Raji (cell line): ENCODE data around the gene FHL5.

Source experiments
- POLR2A ChIP-seq: IDR thresholded peaks from 2 replicates; pipeline ENCODE4 v1.6.1; 2011; ENCODE audit warnings: low read depth, low read length, control low read depth; ENCODE audit not compliant: insufficient read depth

Gene FHL5

DNA sequence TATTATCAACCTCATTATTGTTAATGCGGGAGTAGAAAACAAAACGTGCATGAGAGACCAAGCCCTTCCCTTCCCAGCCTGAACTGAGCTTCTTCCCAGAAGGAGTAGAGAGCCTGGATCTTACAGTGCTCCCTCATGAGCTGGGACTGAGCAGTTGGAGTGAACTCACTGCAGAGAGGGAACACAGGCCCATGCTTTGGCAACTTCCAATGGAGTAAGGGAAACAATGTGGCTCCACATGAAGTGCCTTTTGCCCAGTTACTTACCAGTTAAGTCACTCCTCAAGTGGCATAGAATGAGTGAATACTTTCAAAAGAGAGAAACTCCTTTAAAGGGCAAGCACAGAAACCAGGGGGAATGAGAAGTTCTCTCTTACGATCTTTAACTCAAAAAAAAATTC, 12.4 kb downstream of the FHL5 start:
- no peak for TF ChIP-seq POLR2A

DNA sequence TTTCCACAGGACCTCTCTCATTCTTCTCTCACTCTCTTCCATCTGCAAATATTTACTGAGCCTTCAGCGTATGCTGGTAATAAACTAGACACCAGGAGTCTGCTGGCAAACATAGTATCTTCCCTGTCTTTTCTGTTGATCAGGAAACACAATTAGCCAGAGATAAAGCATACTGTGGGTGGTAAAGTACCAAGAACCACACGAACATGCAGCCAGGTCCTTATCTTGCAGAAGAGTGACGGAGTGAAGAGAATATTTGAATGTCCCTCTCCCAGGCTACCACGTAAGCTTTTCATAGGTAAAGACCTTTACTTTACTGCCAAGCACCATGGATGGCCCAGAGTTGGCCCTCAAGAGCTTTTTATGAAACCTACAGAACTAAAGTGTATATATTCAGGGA, 13.3 kb downstream of the FHL5 start:
- no peak for TF ChIP-seq POLR2A

DNA sequence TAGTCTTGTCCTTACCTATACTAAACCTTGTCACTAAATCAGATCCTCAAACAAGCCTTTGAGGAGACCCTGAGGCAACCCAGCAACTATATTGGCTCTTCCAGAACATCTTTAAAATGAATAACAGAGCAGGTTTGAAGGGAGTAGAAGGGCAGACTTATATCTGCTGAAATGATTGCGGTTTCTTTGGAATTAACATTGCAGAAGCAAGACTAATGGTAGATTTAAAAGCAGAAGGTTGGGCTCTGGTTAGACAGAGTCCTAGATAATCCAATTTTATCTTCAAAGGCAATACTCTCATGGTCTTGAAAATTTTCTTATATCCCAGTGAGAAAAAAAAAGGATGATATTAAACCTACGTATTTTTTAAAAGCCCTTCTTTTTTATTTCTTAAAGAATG, 19.1 kb downstream of the FHL5 start:
- TF ChIP-seq POLR2A, result no peak

DNA sequence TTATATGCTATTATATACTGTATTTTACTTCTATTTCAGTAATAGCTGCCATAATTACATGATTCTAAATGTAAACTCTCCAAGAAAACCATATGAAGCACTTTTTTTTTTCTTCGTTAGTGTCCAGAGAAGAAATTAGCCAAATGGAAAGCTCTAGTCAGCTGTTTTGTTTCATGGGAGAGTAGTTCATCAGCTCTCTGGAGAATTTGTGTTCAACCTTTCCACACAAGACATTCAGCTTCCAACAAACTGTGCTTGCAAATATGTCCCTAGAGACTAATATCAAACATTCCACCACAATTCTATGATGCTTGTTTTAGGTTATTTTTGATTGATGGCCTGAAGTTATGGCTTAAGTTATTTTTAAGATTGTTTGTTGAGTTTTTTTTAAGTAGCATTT, 19.5 kb downstream of the FHL5 start:
- TF ChIP-seq POLR2A, result no peak

DNA sequence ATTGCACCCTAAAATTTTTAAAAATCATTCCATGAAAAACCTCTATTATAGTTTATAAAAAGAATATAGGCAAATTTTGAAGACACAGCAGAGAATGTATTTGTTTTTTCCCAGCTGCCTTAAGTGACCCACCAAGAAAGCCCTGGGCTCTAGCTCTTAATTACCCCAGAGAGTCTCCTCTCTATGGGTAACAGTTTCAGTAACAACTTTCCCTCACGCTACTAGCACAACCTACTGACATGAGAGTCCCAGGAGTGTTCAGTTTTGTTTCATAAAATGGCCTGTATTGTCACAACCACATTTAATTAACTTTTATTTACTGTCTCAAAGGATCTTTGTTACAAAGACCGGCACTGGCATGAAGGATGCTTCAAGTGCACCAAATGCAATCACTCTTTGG, 41.5 kb downstream of the FHL5 start:
- no peak for TF ChIP-seq POLR2A

DNA sequence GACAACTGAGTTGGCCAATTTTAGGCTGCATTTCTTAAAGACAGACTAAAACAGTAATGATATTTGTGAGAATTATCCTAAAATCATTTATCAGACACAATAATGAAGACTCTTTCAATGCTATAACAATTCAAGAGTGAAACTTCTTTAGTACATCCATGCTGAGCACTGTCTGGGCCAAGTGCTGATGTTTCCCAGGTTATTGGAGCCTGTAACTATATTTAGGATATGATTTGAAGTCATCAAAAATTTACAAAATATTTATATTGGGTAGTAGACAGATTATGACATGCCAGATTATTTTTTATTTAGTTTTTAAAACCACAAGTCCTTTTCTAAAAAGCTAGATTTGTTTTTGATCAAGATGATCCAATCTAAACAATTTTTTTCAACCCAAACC, 45.1 kb downstream of the FHL5 start:
- TF ChIP-seq POLR2A, result no peak

DNA sequence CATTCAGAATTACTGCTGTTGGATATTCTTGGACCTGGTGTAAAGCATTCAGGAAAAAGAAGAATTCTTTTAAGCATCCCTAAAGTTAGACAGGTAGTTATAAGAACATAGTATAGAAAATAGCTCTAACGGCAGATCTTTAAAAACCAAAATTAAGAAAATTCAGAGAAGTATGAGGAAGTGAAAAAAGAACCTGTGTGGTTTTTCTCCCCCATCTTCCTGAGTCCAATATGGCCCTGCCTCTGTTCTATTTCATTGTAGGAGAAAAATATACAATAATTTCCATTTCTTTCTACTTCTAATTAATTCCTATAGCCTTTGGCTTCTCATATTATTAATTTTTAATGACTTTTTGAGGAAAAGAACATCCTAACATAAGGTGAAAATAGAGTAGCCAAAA, 47.1 kb downstream of the FHL5 start:
- no peak for TF ChIP-seq POLR2A

DNA sequence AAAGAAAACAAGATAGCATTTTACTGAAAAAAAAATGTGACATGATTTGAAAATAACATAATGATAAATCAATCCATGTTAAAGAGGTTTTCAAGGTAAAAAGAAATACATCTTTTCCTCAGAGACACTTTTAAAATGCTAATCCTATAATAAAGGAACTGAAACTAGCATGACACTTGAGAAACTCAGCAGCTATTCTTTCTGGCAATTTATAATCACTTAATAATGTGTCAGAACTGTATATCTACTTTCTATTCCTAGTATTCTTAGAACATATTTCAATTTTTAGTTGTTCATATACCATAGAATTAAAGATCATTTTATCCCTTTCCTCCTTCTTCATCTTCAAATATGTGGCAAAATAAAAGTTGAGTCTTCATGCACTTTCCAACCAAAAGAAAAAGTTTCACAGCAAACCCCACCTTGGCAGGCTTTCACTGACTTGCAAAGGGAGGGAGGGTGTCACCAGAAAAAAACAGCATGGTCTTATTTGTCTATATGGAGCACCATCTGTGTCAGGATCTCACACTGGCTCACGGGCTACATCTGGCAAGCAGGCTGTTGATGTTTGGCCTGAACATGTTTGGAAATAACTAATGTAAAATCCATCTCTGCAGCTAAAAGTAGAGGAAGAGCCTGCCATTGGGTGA, 48.5 kb downstream of the FHL5 start:
- TF ChIP-seq POLR2A, result no peak

DNA sequence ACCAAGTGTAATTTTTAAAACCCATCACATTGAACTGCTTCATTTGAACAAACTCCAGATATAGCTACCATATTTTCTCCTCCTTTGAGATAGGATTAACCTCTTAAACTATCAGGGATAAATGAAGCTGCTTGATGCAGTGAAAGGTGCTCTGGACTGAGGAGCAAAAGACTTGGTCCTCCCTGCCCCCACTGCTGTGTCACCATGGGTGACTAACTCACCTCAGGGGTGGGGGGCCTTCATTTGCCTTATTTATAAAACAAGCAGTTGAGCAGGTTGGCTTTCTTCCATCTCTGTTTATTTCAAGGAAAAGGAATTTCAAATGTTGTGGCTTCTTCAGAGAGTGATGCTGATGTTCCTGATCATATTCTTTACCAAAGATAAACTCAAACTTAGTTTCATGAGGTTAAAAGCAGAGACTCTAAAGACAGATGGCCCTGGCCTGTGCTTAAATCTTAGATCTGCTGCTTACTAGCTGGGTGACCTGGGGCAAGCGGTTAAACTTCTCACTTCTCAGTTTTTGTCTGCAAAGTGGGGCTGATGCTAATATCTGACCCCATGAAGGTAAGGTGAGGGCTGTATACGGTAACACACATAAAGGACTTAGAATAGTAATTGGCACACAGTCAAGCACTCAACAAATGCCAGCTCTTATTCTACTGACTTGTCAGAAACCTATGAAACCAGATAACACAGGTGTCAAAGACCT, 50.5 kb downstream of the FHL5 start:
- no peak for TF ChIP-seq POLR2A

DNA sequence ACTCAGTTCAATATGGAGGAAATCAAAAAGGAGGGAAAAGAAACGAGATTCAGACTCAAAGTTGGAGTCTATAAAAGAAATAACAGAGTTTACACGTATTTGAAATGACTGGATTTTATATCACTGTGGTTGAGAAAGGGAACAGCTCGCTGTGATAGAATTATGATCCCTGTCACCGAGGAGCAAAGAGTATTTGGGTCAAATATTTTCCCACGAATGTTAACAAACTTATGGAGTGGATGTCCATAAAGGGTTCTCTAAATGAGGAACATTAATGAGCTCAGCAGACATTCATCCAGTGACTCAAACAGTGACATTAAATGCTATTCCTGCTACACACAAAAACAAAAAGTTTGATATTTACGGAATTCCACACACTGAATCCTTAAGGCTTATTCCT, 57.9 kb downstream of the FHL5 start:
- no peak for TF ChIP-seq POLR2A

DNA sequence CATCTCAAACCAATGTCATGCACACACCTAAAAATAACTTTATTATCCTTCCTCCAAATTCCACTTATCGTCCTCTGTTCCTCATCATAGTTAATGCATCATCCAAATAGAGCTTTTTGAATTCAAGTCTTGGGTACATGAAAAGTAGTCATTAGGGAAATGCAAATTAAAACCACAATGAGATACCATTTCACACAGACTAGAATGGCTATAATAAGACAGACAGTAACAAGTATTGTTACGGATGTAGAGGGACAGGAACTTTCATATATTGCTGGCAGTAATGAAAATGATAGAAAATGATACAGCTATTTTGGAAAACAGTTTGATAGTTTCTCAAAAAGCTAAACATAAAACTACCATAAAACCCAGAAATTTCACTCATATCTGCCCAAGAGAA, 59.1 kb downstream of the FHL5 start:
- TF ChIP-seq POLR2A, result no peak

DNA sequence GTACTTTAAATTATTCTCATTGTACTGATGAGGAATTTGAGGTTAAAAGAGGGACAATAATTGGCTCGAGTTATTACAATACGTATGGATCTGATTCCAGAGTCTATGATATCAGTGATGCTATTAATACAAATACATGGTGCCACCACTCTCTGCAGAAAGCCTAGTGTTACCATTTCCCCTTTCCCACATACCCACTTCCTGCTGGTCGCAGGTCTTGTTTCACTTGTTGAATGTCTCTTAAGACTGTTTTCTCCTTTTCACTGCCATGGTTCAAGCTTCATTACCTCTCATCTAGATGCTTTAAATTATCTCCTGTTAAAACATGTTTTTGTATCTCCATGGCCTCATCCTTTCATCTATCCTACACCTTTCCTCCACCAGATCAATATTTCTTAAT, 62.0 kb downstream of the FHL5 start:
- TF ChIP-seq POLR2A, result no peak

DNA sequence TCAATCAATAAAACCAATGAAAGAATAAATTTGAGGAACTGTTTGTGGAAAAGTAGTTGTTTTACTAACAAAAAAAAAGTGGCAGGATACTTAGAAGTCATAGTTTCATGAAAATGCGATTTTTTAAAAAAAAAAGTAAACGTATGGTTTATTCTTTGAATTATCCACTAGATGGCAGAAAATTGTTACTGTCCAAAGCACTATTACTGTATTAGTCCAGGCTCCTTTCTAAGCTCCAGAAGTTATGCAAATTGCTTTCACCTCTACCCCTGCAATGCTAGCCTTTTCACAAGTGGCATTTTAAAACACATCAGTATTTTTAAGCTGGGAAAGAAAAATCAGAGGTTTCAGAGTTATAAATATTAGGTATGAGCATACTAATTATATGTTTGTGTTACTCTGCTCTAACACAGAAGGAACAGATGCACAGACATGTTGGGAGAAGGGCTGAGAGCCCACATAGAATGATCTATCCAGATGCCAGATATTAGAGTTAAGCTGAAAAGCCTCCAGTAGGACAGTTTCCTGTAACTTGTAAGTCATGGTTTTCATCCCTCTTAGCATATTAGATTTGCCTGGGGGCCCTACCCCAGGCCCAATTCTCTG, 63.9 kb downstream of the FHL5 start:
- TF ChIP-seq POLR2A, result no peak

DNA sequence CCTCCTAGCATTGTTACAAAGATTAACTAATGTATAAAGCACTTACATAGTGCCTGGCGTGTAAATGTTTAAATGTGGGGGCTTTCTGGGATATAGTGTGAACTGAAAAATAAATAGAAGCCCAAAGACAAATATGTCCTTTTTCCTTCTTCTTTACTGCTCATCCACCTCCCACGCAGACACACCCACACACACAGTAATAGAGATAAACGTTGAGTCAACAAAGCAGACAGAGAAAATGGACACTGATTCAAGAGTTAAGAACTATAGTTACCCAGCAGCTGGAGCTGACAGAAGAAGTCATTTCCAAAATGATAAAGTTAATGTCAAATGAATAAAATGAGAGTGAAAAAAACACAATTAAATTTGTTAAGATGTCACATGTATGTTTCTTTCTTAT, 68.3 kb downstream of the FHL5 start:
- TF ChIP-seq POLR2A, result no peak

DNA sequence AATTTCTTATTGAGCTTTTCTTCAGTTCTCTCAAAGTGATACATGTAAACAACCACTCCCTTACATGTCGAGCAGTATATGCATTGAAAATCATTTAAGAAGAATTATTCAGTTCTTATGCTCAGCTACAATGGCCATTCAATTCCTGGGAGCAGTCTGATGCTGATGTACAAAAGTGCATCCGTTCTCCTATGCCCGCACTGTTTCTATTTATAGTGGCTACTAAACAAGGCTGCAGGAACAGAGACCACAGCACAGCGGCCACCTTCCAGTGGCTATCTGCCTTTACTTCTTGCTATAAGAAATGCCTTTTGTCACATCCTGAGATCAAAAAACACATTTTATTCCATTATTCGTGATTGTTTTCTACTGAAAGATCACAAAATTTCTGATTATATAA, 82.2 kb downstream of the FHL5 start:
- TF ChIP-seq POLR2A, result no peak

DNA sequence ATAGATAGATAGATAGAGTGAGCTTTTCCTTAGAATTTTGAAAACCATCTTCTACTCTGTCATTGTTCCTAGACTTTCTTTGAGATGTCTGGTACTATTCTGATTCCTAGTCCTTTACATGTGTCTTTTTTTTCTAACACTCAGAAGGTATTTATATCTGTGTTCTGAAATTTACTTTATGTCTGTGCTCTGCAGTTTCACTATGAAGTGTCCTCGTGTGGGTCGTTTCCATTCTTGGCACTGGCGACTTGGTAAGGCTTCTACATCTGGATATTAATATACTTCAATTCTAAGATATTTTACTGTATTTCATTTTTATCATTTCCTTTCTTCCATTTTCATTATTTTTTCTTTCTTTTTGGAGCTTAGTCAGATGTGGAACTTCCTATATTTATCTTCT, 87.0 kb downstream of the FHL5 start:
- no peak for TF ChIP-seq POLR2A
